ENCODE results near the gene OSGIN1. TPM values are rescaled to one million over a fixed set of nuclear protein-coding genes. Genes with fewer than 3 reads are reported as not detected.

OSGIN1 gene
- total RNA-seq, 1 experiment from 2014 or later = 21.8 TPM

- intact Hi-C loops (cut with micrococcal nuclease; ENCODE audit: unreplicated experiment) = no loop called here
These were observed 6.0 kb downstream of the OSGIN1 start for GRCh38 chr16:83958846-83959565.

GRCh38 chr16:83959656-83960434 lies 6.8 kb downstream of the OSGIN1 start:
- no TSS peak for BruUV-seq (replicated peaks)
- H3K4me3 Mint-ChIP-seq (ENCODE audit: unreplicated experiment) = no peak overlapping the region
- ChIA-PET POLR2A (no interaction called here), CTCF (interaction anchor here (0.9 kb wide), 1 partner anchor 125 kb away, joined by 3 read pairs; no protein-coding TSS in a partner anchor)
- peaks cover 4% of the 10 kb centered on the region; the same call in 1 of the 2 replicates for H3K4me1 ChIP-seq
- peaks cover 2% of the 10 kb centered on the region for H3K4me1 Mint-ChIP-seq (ENCODE audit: low read depth, unreplicated experiment)
- intact Hi-C loops (cut with micrococcal nuclease; ENCODE audit: unreplicated experiment) = no loop called here
- no peak for TF ChIP-seq CTCF (IDR thresholded peaks at IDR 0.05; ENCODE audit: insufficient read depth in 1 of 2, low read depth in 1 of 2, low read length in 1 of 2, severe bottlenecking in 1 of 2, unreplicated experiment in 1 of 2)
- H3K27ac Mint-ChIP-seq (ENCODE audit: unreplicated experiment) = no peak overlapping the region
- no peaks in the 10 kb centered on the region for H3K27me3 Mint-ChIP-seq (ENCODE audit: insufficient read depth, unreplicated experiment)
- no peaks in the 10 kb centered on the region for H3K9me3 Mint-ChIP-seq (ENCODE audit: unreplicated experiment)
- no peaks in the 10 kb centered on the region for H3K9me3 ChIP-seq
- no peak for DNase-seq
- no peak overlapping the region for H3K4me3 ChIP-seq (ENCODE audit: low read depth, low read length)
- H3K27me3 ChIP-seq (replicated peaks; ENCODE audit: control insufficient read depth, insufficient read depth, low read length) = no peaks in the 10 kb centered on the region
- H3K36me3 Mint-ChIP-seq (ENCODE audit: insufficient read depth, unreplicated experiment) = peaks cover 35% of the 10 kb centered on the region
- no peaks in the 10 kb centered on the region; the same call in 1 of the 2 replicates for H3K36me3 ChIP-seq (ENCODE audit: control insufficient read depth, insufficient read depth, low read length)

More at GRCh38 chr16:83958846-83959565, 6.0 kb downstream of the OSGIN1 start:
- peaks cover 43% of the 10 kb centered on the region for H3K36me3 Mint-ChIP-seq (ENCODE audit: insufficient read depth, unreplicated experiment)
- H3K4me3 Mint-ChIP-seq (ENCODE audit: unreplicated experiment) = no peak overlapping the region
- no peaks in the 10 kb centered on the region for H3K9me3 Mint-ChIP-seq (ENCODE audit: unreplicated experiment)
- Histone ChIP-seq H3K36me3 (ENCODE audit: control insufficient read depth, insufficient read depth, low read length) (no peaks in the 10 kb centered on the region; the same call in 1 of the 2 replicates), H3K27me3 (replicated peaks; ENCODE audit: control insufficient read depth, insufficient read depth, low read length) (no peaks in the 10 kb centered on the region), H3K4me3 (ENCODE audit: low read depth, low read length) (no peak overlapping the region), H3K9me3 (no peaks in the 10 kb centered on the region), H3K4me1 (peaks cover 7% of the 10 kb centered on the region; the same call in 1 of the 2 replicates)
- H3K4me1 Mint-ChIP-seq (ENCODE audit: low read depth, unreplicated experiment) = peaks cover 10% of the 10 kb centered on the region
- H3K27me3 Mint-ChIP-seq (ENCODE audit: insufficient read depth, unreplicated experiment) = no peaks in the 10 kb centered on the region
- no peak overlapping the region for H3K27ac Mint-ChIP-seq (ENCODE audit: unreplicated experiment)
- no peak for TF ChIP-seq CTCF (IDR thresholded peaks at IDR 0.05; ENCODE audit: insufficient read depth in 1 of 2, low read depth in 1 of 2, low read length in 1 of 2, severe bottlenecking in 1 of 2, unreplicated experiment in 1 of 2)
- no peak for DNase-seq
- no TSS peak for BruUV-seq (replicated peaks)
- POLR2A ChIA-PET = no interaction called here
- CTCF ChIA-PET = interaction anchor here (0.9 kb wide), 1 partner anchor 126 kb away, joined by 3 read pairs; no protein-coding TSS in a partner anchor

- no peak overlapping the region for H3K27ac Mint-ChIP-seq (ENCODE audit: unreplicated experiment)
- peaks cover 34% of the 10 kb centered on the region for H3K36me3 Mint-ChIP-seq (ENCODE audit: insufficient read depth, unreplicated experiment)
- no peaks in the 10 kb centered on the region for H3K9me3 Mint-ChIP-seq (ENCODE audit: unreplicated experiment)
- H3K4me3 Mint-ChIP-seq (ENCODE audit: unreplicated experiment) = no peak overlapping the region
- ChIA-PET POLR2A (no interaction called here), CTCF (no interaction called here)
- BruUV-seq (replicated peaks) = no TSS peak
- H3K4me3 ChIP-seq (ENCODE audit: low read depth, low read length) = no peak overlapping the region
- no peaks in the 10 kb centered on the region for H3K4me1 Mint-ChIP-seq (ENCODE audit: low read depth, unreplicated experiment)
- no peaks in the 10 kb centered on the region for H3K4me1 ChIP-seq
- TF ChIP-seq CTCF (IDR thresholded peaks at IDR 0.05; ENCODE audit: insufficient read depth in 1 of 2, low read depth in 1 of 2, low read length in 1 of 2, severe bottlenecking in 1 of 2, unreplicated experiment in 1 of 2) = no peak
- H3K36me3 ChIP-seq (ENCODE audit: control insufficient read depth, insufficient read depth, low read length) = no peaks in the 10 kb centered on the region; the same call in 1 of the 2 replicates
- no peaks in the 10 kb centered on the region for H3K27me3 Mint-ChIP-seq (ENCODE audit: insufficient read depth, unreplicated experiment)
- no peaks in the 10 kb centered on the region for H3K9me3 ChIP-seq
- H3K27me3 ChIP-seq (replicated peaks; ENCODE audit: control insufficient read depth, insufficient read depth, low read length) = no peaks in the 10 kb centered on the region
- DNase-seq = no peak
- intact Hi-C loops (cut with micrococcal nuclease; ENCODE audit: unreplicated experiment) = no loop called here
These were observed 7.6 kb downstream of the OSGIN1 start for GRCh38 chr16:83960521-83961249.
